Umbilical cord (tissue), 2 donors: Measurements from ENCODE around the gene PTPRA. TPM values are rescaled to one million over a fixed set of nuclear protein-coding genes. Genes with fewer than 3 reads are reported as not detected.
A peak's percentile ranks its signal among the peaks of the same experiment; 100 is the strongest.
"Not testable (repeated sequence)": the region's sequence is repeated elsewhere in the genome, so short reads cannot be mapped to it uniquely, and the experiment has no call there.

Source experiments
- DNase-seq: peaks from one replicate; pipeline ENCODE4 v3.0.0-alpha.2; 2015; ENCODE audit warnings: low spot score
- total RNA-seq: library from RNA; depleted of rRNA; stranded (reverse); fragments of >200 nt; gene quantifications from one replicate; pipeline ENCODE4 v1.2.3, GENCODE V29; 2014; ENCODE audit warnings: low replicate concordance; ENCODE audit not compliant: insufficient read depth

PTPRA gene
- total RNA-seq, 1 donor from 2014 or later: 69.1 TPM

DNA sequence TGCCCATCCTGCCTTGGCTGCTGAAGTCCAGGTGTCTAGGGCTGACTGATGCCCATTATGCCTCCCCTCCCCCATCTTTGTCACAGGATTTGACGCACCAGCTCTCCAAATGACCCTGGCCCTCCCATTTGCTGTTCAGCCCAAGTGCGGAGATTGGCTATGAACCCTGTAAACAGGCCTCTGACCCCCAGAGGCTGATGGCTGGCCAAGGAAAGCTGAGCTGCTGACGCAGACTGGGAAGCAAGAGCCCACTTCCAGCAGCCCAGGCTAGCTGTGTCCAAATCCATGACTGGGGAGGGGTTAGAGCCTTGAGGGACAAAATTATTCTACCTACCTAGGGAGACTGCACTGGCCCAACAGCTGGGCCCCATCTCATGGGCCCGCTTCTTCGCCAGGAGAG, 169.3 kb downstream of the PTPRA start:
- DNase-seq: no peak

DNA sequence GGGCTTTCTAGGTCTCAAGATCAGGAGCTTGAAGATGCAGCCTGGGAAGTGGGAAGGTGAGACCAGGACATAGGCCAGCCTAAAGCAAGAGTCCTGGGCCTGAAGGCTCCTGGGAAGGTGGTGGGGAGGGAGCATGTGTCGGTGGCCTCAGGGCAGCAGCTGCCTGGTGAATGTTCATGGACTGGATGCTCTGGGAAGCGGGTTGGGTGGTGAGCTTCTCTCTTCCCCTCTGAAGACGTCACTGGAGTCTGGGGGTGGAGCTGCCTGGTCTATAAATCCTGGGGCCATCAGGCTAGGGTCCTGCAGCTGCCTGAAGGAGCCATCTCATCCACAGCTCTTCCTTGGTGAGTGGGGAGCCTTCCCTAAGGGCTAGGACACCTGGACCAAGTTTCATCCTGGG, 170.0 kb downstream of the PTPRA start, which contains the start of gene GNRH2:
GNRH2 (plus strand) TSS at position 301 of the 400 bp plus-strand sequence. CDS start 793 bp downstream, outside the sequence.
- DNase-seq: no peak

DNA sequence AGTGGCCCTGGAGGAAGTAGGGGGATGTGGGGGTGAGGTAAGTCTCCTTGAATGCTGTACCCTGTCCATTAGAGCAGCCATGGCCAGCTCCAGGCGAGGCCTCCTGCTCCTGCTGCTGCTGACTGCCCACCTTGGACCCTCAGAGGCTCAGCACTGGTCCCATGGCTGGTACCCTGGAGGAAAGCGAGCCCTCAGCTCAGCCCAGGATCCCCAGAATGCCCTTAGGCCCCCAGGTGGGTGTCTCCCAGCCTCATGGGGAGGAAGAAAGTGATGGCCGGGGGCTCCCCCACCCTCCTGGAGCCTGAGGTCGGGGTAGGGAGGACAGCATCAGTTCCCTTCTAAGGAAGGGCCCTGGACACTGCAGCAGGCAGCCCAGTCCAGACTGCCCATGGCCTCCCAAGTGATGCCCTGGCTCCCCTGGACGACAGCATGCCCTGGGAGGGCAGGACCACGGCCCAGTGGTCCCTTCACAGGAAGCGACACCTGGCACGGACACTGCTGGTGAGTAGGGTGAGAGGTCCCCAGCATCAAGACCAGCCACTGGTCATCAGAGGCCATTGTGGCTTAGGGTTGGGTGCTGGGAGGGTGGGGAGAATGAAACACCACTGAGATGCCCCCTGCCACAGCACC, 171.2 kb downstream of the PTPRA start:
- DNase-seq: no peak

DNA sequence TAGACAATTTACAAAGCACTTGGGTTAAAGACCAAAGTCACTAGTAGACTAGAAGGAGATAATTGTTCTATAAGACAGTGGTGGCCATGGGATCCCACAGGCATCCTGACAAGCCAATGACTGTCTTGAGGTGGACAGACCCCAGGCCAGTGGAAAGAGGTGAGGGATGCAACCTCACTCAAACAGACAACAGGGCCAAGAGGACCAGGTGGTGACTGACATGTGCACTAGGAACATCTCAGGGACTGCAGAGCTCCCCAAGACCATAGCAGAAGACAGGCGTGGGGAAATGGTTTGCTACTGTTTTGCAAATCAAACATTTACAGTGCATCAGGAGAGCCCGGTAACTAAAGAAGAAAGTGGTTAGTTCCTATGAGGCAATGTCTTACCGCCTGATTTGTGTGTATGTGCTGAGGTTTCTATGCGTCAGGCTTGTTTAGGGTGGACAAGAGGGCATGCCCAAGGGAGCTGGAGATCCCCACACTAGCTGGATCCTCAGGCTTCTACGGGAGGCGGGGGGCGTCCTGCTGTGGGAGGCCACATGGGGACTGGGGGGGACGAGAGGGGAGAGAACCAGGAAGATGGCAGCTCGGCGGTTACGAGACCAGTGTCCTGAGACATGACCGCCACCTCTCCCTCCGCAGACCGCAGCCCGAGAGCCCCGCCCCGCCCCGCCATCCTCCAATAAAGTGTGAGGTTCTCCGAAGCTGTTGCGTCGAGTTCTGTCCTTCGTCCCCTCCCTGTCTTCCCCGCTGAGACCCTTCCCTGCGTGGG, 171.9 kb downstream of the PTPRA start:
- no peak for DNase-seq

DNA sequence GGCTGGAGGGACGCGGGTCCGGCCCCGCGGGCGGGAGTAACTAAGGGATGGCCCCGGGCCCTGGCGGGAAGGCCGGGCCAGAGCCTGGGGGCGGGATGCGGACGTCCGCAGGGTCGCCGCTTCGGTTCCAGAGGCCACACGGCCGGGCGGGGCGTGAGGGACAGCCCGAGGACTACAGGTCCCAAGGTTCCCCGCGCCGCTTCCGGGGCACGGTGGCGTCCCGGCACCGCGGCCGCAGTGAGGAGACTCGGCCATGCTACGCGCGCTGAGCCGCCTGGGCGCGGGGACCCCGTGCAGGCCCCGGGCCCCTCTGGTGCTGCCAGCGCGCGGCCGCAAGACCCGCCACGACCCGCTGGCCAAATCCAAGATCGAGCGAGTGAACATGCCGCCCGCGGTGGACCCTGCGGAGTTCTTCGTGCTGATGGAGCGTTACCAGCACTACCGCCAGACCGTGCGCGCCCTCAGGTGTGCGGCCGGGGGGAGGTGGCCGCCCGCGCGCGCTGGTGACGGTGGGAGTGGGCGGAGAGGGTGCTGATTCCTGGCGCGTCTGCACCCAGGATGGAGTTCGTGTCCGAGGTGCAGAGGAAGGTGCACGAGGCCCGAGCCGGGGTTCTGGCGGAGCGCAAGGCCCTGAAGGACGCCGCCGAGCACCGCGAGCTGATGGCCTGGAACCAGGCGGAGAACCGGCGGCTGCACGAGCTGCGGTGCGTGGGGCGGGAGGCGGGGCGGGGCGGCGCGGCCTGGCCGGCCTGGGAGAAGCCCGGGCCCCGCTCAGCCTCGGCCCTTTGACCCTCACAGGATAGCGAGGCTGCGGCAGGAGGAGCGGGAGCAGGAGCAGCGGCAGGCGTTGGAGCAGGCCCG, 172.8 kb downstream of the PTPRA start, which contains the start of gene MRPS26:
MRPS26 (plus strand) TSS at position 237 of the 861 bp plus-strand sequence; CDS start at position 254, 17 bp downstream.
- DNase-seq: peak; percentile 94

DNA sequence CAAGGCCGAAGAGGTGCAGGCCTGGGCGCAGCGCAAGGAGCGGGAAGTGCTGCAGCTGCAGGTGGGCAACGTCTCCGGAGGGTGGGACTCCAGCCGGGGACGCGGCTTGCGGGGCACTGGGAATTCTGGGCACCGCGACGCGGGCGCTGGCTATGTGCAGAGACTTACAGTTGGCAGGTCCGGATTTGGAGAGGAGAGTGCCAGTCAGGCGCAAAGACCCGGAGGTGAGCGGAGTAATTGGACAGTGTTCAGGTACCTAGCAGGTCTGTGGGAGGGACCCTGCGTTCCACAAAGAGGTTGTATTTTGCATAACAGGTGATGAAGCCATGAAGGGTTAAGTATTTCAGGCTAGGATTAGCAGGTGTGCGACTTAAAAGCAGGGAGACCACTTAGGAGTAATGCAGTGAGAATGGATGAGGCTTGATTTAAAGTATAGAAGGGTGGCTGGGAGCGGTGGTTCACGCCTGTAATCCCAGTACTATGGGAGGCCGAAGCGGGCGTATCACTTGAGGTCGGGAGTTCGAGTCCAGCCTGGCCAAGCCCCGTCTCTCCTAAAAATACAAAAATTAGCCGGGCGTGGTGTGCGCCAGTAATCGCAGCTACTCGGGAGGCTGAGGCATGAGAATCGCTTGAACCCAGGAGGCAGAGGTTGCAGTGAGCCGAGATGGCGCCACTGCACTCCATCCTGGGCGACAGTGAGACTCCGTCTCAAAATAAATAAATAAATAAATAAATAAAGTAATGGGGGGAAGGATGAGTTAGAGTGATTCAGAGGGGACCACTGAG, 173.6 kb downstream of the PTPRA start:
- DNase-seq: no peak

DNA sequence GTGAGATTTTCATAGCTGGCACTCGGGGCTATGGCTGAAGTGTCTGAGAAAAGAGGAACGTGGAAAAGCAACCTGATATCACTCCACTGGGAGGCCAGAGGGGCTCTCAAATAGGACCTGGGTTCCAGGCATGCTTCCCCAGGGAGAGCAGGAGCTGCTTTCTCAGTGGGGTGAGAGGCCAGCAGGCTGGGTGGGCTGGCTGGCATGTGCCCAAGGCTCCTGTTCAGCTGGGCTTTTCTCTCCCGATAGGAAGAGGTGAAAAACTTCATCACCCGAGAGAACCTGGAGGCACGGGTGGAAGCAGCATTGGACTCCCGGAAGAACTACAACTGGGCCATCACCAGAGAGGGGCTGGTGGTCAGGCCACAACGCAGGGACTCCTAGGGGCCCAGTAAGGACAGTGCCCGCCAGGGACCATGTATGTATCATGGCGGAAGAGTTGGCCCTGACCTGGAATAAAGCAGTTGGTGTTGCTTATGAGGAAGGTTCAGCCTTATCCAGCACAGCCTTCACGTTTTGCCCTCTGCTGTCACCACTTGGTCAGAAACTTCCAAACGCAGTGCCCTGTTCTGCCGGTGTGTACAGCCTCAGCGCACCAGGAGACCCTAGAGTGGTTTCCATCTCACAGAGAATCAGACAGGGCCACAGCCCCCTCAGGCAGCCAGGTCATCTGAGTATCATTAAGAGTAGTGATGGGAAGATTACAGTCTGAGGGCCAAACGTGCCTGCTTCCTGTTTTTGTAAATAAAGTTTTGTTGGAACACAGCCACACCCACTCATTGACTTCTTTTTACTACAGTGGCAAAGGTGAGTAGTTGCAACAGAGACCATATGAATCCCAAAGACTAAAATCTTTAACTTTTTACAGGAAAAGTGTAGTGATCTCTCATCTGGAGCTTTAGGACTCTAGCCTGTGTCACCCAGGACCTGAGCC, 174.5 kb downstream of the PTPRA start:
- no peak for DNase-seq

DNA sequence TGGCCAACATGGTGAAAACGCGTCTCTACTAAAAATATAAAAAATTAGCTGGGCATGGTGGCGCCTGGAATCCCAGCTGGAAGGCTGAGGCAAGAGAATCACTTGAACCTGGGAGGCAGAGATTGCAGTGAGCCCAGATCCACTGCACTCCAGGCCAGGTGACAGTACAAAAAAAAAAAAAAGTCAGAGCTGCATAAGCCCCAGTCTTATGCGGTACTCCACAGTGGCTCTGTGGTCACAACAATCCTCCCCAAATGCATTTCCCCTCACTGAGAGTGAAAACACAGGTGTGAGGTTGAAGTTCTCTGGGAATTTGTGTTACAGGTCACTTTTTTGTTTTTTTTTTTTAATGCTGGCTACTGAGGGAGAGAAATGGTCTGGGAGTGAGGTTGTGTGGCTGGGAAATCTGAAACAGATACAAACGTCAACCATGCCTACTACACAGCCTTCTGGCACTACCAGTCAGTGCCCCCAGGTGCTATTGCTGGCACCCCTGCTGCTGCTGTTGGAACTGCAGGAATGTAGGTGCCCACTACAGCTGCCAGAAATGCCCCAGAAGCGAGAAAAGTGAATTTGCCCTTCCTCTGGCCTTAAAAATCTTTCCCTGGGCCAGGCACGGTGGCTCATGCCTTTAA, 178.2 kb downstream of the PTPRA start:
- no peak for DNase-seq

DNA sequence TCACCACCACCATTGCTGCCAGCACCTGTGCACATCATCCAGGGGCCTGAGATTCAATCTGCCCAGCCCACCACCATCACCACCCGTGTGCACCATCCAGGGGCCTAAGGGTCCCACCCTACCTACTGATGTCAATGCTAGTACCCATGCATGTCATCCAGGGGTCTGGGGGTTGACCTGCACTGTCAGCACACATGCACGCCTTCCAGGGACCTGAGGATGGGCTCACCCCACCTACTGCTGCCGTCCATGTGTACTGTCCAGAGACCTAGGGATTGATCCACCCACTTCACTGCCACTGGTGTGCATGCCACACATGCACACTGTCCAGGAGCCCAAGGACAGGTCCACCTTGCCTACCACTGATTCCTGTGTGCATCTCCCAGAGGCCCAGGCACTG, 186.2 kb downstream of the PTPRA start:
- no peak for DNase-seq

DNA sequence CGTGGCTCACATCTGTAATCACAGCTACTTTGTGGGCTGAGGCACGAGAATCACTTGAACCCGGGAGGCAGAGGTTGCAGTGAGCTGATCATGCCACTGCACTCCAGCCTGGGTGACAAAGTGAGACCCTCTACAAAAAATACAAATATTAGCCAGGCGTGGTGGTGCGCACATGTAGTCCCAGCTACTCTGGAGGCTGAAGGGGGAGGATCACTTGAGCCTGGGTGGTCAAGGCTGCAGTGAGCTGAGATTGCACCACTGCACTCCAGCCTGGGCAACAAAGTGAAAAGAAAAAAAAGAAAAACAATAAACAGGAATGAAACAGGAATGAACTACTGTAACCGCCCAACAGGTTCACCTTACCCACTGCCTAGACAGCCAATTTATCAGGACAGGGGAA, 190.8 kb downstream of the PTPRA start:
- not testable (repeated sequence) for DNase-seq

DNA sequence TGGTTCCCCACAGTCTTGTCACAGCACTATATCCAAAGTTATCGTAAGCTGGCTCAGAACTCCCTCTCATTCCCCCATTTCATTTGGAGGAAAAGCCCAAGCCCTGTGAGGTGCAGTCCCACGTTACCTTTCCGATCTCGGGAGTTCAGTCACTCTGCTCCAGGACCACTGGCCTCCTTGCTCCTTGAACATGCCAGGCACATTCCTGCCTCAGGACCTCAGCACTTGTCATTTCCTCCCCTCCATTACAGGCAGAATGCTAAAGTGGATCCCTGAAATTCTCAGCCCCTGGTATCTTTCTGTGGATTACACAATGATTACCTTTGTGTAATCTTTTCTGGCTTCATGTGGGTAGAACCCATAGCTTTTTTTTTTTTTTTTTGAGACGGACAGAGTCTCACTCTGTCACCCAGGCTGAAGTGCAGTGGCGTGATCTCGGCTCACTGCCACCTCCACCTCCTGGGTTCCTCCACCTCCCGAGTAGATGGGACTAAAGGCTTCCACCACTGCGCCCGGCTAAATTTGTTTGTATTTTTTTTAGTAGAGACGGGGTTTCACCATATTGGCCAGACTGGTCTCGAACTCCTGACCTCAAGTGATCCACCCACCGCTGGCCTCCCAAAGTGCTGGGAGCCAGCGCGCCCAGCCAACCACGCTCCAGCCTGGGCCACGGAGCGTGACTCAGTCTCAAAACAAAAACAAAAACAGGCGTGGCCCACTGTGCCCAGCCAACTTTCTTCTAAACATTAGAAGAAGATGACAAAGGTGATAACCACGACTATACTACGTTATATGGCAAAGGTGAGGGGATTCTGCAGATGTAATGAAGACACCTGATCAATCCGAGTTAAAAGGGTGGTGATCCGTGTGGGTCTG, 194.1 kb downstream of the PTPRA start:
- DNase-seq: no peak

DNA sequence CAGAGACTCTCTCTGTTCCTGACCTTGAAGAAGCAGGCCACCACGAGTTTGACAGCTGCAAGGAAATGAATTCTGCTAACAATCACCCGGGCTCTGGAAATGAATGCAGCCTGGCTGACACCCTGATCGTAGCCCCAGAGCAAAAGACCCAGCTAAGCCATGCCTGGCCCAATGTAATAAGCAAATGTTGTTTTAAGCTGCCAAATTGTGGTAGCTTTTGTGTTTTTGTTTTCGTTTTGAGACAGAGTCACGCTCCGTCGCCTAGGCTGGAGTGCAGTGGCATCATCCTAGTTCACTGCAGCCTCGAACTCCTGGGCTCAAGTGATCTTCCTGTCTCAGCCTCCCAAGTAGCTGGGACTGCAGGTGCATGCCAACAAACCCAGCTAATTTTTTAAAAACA, 194.8 kb downstream of the PTPRA start:
- DNase-seq: no peak

DNA sequence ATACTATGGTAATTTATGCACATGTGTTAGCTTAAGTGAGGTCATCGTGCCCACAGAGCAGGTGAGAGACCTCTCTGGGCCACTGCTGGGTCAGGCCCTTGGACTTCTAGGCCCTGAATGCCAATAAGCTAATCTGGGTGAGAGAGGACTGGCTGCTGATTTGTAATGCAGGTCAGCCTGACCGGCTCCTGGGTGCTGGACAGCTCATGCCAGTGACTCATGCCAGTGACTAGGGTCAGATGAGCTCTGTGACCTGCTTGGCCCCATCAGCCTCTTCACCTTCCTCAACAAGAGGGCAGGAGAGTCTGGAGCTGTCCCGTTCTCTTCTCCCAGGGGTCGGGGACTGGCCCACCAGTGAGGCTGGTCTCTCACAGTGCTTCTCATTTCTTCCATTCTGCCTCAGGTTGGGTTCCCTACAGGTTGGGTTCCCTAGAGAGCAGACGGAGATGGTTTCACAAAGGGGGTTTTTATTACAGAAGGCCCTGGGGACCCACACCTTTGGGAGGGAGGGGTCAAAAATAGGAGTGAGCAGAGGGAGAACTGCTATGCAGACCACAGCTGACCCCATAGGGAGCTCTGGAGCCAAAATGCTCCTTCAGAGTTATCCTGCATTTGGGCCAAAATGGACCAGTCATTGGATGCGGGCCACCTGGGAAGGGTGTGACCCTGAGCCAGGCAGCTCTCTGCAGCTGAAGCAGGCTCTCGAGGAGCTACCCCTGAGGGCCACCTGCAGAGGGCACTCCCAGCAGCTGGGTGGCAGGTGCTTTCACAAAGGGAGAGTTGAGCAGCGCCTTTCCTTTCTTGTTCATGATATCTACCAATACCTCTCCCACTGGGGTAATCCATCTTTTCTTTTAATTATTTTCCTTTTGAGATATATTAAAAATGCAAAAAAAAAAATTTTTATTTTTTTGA, 196.0 kb downstream of the PTPRA start:
- no peak for DNase-seq

DNA sequence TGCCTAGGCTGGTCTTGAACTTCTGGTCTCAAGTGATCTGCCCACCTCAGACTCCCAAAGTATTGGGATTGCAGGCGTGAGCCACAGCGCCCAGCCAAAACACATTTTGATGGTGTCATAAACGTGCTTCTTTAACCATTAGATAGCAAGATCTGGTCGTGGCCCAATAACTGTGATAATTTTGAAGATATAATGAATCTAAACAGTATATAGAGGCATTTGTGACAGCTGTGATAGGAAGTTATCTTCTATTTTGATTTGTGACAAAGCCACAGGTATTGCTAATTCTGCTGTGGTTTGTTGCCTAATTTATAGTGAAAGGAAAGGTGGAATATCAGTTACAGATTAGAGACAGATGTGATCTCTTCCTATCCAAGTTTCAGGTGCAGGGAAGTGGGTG, 197.4 kb downstream of the PTPRA start:
- no peak for DNase-seq

DNA sequence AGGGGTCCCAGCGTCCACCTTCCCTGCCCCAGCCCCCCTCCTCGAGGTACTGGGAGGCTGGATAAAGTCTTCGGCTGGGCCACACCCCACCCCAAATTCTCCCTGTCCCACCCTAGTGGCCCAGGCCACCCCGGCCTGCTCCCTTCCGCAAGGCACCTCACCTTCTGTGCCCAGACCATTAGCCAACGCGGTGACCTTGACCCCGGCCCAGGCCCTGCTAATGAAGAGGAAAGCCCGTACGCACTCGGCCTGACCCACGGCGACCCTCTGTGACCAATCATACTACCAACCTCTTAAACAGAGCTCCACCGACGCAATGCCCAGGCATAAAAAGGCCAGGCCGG, 198.0 kb downstream of the PTPRA start:
- DNase-seq: no peak

DNA sequence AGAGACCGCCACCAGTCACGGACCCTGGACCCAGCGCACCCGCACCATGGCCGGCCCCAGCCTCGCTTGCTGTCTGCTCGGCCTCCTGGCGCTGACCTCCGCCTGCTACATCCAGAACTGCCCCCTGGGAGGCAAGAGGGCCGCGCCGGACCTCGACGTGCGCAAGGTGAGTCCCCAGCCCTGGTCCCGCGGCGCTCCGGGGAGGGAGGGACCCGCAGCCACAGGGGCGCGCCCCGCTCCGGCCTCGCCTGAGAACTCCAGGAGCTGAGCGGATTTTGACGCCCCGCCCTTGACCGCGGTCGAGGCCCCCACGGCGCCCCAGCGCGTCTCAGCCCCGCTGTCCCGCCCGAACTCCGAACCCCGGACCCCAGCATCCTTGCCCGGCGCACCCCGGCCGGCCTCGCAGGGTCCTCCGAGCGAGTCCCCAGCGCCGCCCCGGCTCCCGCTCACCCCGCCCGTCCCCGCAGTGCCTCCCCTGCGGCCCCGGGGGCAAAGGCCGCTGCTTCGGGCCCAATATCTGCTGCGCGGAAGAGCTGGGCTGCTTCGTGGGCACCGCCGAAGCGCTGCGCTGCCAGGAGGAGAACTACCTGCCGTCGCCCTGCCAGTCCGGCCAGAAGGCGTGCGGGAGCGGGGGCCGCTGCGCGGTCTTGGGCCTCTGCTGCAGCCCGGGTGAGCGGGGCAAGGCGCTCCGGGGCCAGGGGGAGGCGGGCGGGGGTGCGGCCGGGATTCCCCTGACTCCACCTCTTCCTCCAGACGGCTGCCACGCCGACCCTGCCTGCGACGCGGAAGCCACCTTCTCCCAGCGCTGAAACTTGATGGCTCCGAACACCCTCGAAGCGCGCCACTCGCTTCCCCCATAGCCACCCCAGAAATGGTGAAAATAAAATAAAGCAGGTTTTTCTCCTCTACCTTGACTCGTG, 198.6 kb downstream of the PTPRA start, which contains the start of gene OXT:
OXT (plus strand) TSS at position 11 of the 920 bp plus-strand sequence; CDS start at position 47, 36 bp downstream.
- DNase-seq: peak; percentile 63
